ENCODE results near the gene RCAN3.
"Not testable (repeated sequence)": the region's sequence is repeated elsewhere in the genome, so short reads cannot be mapped to it uniquely, and the experiment has no call there.

The RCAN3 gene

DNA sequence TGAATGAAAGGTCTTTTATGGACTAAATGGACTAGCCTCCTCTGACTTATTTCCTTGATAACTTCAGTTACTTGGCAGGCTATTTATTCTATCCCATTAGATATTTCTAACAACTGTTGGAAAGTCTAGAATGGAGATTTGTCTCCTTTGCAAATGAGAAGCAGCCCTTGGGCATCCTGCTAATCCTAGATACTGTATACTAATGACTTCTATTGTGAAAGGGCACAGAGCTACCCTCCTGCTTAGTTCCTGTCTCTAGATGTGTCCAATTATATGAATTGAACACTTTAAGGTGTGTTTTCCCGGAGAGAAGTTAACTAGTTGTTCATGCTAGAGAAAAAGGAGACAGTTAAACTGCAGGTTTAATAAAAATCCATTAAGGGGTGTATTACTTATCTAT, 43.0 kb downstream of the RCAN3 start:
- ChIA-PET CTCF (interaction anchor here (0.9 kb wide), 1 partner anchor 18 kb away, joined by 3 read pairs; no protein-coding TSS in a partner anchor), POLR2A (ENCODE audit: low non-redundant PET) (no interaction called here)
- TF ChIP-seq, protein P1, sequence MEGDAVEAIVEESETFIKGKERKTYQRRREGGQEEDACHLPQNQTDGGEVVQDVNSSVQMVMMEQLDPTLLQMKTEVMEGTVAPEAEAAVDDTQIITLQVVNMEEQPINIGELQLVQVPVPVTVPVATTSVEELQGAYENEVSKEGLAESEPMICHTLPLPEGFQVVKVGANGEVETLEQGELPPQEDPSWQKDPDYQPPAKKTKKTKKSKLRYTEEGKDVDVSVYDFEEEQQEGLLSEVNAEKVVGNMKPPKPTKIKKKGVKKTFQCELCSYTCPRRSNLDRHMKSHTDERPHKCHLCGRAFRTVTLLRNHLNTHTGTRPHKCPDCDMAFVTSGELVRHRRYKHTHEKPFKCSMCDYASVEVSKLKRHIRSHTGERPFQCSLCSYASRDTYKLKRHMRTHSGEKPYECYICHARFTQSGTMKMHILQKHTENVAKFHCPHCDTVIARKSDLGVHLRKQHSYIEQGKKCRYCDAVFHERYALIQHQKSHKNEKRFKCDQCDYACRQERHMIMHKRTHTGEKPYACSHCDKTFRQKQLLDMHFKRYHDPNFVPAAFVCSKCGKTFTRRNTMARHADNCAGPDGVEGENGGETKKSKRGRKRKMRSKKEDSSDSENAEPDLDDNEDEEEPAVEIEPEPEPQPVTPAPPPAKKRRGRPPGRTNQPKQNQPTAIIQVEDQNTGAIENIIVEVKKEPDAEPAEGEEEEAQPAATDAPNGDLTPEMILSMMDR (conservative IDR thresholded peaks at IDR 0.05; ENCODE audit: low read depth): no peak
- no peak overlapping the region for H3K27ac ChIP-seq
- DNase-seq (ENCODE audit: low spot score): no peak

DNA sequence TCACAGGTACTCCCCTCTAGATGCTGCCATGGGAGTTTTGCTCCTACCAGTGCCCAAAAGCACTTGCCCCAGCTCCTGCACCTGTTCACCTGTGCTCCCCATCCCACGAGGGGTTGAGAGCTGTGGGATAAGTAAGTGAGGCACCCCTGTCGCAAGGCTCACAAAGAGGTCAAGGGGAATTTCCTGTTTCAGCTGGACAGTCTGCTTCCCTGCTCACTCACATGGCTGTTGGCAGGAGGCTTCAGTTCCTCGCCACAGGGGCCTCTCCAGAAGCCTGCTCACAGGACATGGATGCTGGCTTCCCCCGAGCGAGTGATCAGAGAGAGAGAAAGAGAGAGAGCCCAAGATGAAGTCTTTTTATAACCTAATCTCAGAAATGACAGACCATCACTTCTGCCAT, 44.6 kb downstream of the RCAN3 start:
- TF ChIP-seq, protein P1 (conservative IDR thresholded peaks at IDR 0.05; ENCODE audit: low read depth): no peak
- no peak for DNase-seq (ENCODE audit: low spot score)
- CTCF ChIA-PET: interaction anchor here (0.6 kb wide), 1 partner anchor 38 kb away, joined by 4 read pairs; no protein-coding TSS in a partner anchor
- no peak overlapping the region for H3K27ac ChIP-seq
- POLR2A ChIA-PET (ENCODE audit: low non-redundant PET): no interaction called here

DNA sequence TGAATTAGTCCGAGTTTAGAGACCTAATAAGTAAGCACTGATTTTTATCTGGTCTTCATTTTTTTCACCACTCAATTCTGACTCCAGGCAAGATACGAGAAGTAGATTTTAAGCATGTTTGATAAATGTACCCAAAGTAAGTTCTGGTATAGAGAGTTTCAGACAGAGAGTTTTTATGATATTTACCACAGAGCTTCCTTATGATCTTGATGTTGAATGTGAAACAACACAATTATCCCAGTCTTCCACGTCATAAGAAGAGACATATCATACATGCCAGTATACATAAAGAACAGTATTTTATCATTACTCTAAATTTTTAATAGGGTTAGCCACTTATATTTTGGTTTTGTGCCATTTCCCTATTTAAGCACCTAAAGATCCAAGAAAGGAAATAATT, 45.4 kb downstream of the RCAN3 start:
- ChIA-PET CTCF (interaction anchor here (0.6 to 1.1 kb wide), 2 partner anchors 33 to 38 kb away, joined by 3 to 4 read pairs; no protein-coding TSS in a partner anchor), POLR2A (ENCODE audit: low non-redundant PET) (no interaction called here)
- H3K27ac ChIP-seq: no peak overlapping the region
- DNase-seq (ENCODE audit: low spot score): no peak
- TF ChIP-seq, protein P1 (conservative IDR thresholded peaks at IDR 0.05; ENCODE audit: low read depth): no peak

DNA sequence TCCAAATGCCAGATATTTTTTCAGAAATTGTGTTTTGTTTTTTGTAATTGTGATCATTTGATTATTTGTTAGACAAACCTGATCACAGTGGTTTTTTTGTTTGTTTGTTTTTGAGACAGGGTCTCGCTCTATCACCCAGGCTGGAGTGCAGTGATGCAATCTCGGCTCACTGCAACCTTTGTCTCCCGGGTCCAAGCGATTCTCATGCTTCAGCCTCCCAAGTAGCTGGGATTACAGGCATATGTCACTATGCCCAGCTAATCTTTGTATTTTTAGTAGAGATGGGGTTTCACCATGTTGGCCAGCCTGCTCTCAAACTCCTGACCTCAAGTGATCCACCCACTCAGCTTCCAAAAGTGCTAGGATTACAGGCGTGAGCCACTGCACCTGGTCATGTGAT, 46.6 kb downstream of the RCAN3 start:
- CTCF ChIA-PET; H3K27ac ChIP-seq; DNase-seq (ENCODE audit: low spot score); POLR2A ChIA-PET (ENCODE audit: low non-redundant PET): not testable (repeated sequence)

DNA sequence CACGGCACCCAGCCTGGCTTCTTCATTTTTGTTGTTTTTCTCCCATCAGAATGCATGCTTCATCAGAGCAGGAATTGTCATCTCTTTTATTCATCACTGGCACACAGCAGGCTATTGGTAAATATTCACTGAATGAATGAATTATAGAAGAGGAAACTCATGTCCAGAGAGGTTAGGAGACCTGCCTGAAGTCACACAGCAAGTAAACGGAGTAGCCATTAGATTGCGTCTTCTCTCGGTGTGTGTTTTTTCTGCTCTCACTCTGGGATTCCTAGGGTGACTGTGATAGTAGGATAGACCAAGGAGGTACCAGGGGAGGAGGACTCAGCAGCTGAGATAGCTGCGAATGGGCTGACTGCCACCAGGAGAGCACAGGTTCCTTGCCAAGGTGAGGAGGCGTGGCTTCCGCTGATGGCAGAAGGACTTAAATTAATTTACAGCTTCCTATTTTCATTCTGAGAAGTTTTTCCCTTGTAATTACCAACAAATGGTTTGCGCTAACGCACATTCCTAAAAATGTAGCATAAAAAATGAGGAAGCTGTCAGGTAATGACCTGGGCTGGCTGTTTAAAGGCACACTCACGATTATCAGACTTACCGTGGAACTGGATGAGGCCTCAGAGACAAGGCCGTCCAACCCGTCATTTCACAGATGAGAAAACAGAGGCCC, 48.8 kb downstream of the RCAN3 start:
- TF ChIP-seq, protein P1 (conservative IDR thresholded peaks at IDR 0.05; ENCODE audit: low read depth): no peak
- POLR2A ChIA-PET (ENCODE audit: low non-redundant PET): no interaction called here
- DNase-seq (ENCODE audit: low spot score): no peak
- H3K27ac ChIP-seq: no peak overlapping the region
- CTCF ChIA-PET: no interaction called here

DNA sequence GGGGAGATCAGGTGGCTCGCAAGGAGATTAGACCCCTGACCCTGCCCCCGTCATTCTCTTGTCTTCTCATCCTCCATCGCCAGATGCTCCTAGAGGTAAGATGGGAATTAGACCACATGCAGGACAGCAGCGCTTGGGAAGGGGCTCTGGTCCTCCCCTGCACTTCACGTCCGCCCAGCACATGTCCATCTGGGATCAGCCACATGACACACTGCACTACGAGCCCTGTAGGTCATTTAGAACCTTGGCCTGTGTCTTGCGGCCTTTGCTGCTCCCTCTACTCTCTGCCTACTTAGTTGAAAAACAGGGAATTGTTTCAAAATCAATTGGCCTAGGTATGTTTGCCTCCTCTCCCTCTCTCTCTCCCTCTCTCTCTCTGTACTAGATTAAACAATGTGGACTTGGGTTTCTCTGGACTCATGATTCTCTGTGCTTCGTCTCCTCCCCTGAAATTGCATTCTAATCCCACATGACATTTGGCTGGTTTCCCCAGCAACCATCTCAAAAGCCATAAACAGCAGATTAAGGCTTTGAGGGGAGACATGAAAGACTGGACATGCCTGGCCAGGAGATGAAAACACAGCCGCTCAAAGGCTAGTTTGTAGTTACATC, 49.4 kb downstream of the RCAN3 start:
- H3K27ac ChIP-seq: no peak overlapping the region
- no peak for DNase-seq (ENCODE audit: low spot score)
- CTCF ChIA-PET: no interaction called here
- TF ChIP-seq, protein P1 (conservative IDR thresholded peaks at IDR 0.05; ENCODE audit: low read depth): no peak
- POLR2A ChIA-PET (ENCODE audit: low non-redundant PET): no interaction called here

DNA sequence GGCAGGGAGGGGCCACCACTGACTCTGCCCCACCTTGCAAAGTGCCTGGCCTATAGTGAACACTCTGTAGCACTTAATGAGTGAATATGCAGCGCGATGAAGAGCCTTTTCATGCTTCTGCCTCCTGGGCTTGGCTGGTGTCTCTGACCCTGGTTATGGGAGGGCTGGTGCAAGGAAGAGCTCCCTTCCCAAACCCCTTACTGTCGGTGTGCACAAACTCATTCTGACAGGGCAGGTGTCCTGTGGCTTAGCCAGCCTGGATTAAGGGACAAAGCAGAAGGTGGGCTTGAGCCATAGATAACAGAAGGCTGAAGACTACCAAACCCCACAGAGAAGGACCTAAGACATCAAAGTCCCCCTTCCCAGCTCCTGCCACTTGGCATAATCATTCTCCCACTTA, 51.3 kb downstream of the RCAN3 start:
- TF ChIP-seq, protein P1 (conservative IDR thresholded peaks at IDR 0.05; ENCODE audit: low read depth): no peak
- CTCF ChIA-PET: no interaction called here
- POLR2A ChIA-PET (ENCODE audit: low non-redundant PET): no interaction called here

More for the DNA sequence above, 51.3 kb downstream of the RCAN3 start:
- H3K27ac ChIP-seq: no peak overlapping the region
- no peak for DNase-seq (ENCODE audit: low spot score)

All from RWPE1 (cell line).